H9 (cell line): ENCODE data around the gene KANK2. TPM values are rescaled to one million over a fixed set of nuclear protein-coding genes. Genes with fewer than 3 reads are reported as not detected.
"Not testable (repeated sequence)": the region's sequence is repeated elsewhere in the genome, so short reads cannot be mapped to it uniquely, and the experiment has no call there.

ENCODE experiments used
- DNase-seq: peaks from one replicate; pipeline ENCODE4 v3.0.0-alpha.2; 2017
- H2AFZ ChIP-seq: one replicate; pipeline ENCODE4 v1.6.1; 2013; ENCODE audit warnings: mild to moderate bottlenecking, low read length, control low read depth, moderate library complexity
- H2AK5ac ChIP-seq: 2 replicates; pipeline ENCODE4 v1.6.1; 2013; ENCODE audit warnings: low read length, control low read depth, mixed read lengths; ENCODE audit not compliant: insufficient read length
- H2BK120ac ChIP-seq: one replicate; pipeline ENCODE4 v1.6.1; 2013; ENCODE audit warnings: low read depth, mild to moderate bottlenecking, low read length, control low read depth, inconsistent platforms; ENCODE audit not compliant: poor library complexity, severe bottlenecking
- H2BK12ac ChIP-seq: 2 replicates; pipeline ENCODE4 v1.6.1; 2013; ENCODE audit warnings: low read length, control low read depth, mixed read lengths, low read depth; ENCODE audit not compliant: insufficient read length
- H2BK15ac ChIP-seq: 2 replicates; pipeline ENCODE4 v1.6.1; 2013; ENCODE audit warnings: low read depth, low read length, control low read depth
- H2BK20ac ChIP-seq: one replicate; pipeline ENCODE4 v1.6.1; 2013; ENCODE audit warnings: low read depth, mild to moderate bottlenecking, low read length, control low read depth, inconsistent platforms; ENCODE audit not compliant: poor library complexity, severe bottlenecking
- H2BK5ac ChIP-seq: 2 replicates; pipeline ENCODE4 v1.6.1; 2013; ENCODE audit warnings: low read length, control low read depth, mixed read lengths; ENCODE audit not compliant: insufficient read length
- H3K14ac ChIP-seq: 2 replicates; pipeline ENCODE4 v1.6.1; 2013; ENCODE audit warnings: low read length, control low read depth; ENCODE audit not compliant: insufficient read depth
- H3K18ac ChIP-seq: 2 replicates; pipeline ENCODE4 v1.6.1; 2013; ENCODE audit warnings: low read depth, mild to moderate bottlenecking, mixed read lengths, low read length, control low read depth; ENCODE audit not compliant: insufficient read length
- H3K23ac ChIP-seq: 2 replicates; pipeline ENCODE4 v1.6.1; 2013; ENCODE audit warnings: low read length, control low read depth, mixed read lengths, low read depth; ENCODE audit not compliant: insufficient read length
- H3K23me2 ChIP-seq: 2 replicates; pipeline ENCODE4 v1.6.1; 2013; ENCODE audit warnings: low read depth, mild to moderate bottlenecking, mixed read lengths, low read length, control low read depth; ENCODE audit not compliant: insufficient read length, poor library complexity, severe bottlenecking
- H3K27ac ChIP-seq: 2 replicates; pipeline ENCODE4 v1.5.1; 2013; ENCODE audit warnings: low read length, control low read depth, mixed read lengths, low read depth; ENCODE audit not compliant: insufficient read length
- H3K27me3 ChIP-seq: 2 replicates; pipeline ENCODE4 v1.6.1; 2013; ENCODE audit warnings: low read length, control low read depth, inconsistent platforms; ENCODE audit not compliant: insufficient read depth
- H3K4ac ChIP-seq: 2 replicates; pipeline ENCODE4 v1.6.1; 2013; ENCODE audit warnings: low read depth, mild to moderate bottlenecking, control low read depth, inconsistent platforms, low read length, moderate library complexity
- H3K4me1 ChIP-seq: 2 replicates; pipeline ENCODE4 v1.6.1; 2013; ENCODE audit warnings: low read length, control low read depth, inconsistent platforms; ENCODE audit not compliant: insufficient read depth
- H3K4me2 ChIP-seq: 2 replicates; pipeline ENCODE4 v1.6.1; 2013; ENCODE audit warnings: low read length, control low read depth, mixed read lengths; ENCODE audit not compliant: insufficient read length, insufficient read depth
- H3K56ac ChIP-seq: 2 replicates; pipeline ENCODE4 v1.6.1; 2013; ENCODE audit warnings: low read depth, mild to moderate bottlenecking, mixed read lengths, low read length, control low read depth; ENCODE audit not compliant: insufficient read length
- H3K79me1 ChIP-seq: 2 replicates; pipeline ENCODE4 v1.6.1; 2013; ENCODE audit warnings: low read depth, mild to moderate bottlenecking, moderate library complexity, low read length, control low read depth, inconsistent platforms; ENCODE audit not compliant: insufficient read depth, poor library complexity, severe bottlenecking
- H3K79me2 ChIP-seq: 2 replicates; pipeline ENCODE4 v1.6.1; 2013; ENCODE audit warnings: low read length, control low read depth, inconsistent platforms; ENCODE audit not compliant: insufficient read depth
- H3K9ac ChIP-seq: 2 replicates; pipeline ENCODE4 v1.6.1; 2013; ENCODE audit warnings: low read length, control low read depth, mixed read lengths; ENCODE audit not compliant: insufficient read length; ENCODE audit errors: extremely low read depth
- H3K9me3 ChIP-seq: one replicate; pipeline ENCODE4 v1.6.1; 2013; ENCODE audit warnings: low read depth, low read length, inconsistent platforms; ENCODE audit not compliant: control insufficient read depth
- H3T11ph ChIP-seq: one replicate; pipeline ENCODE4 v1.6.1; 2013; ENCODE audit warnings: mild to moderate bottlenecking, low read length, control low read depth, inconsistent platforms
- H4K20me1 ChIP-seq: one replicate; pipeline ENCODE4 v1.6.1; 2013; ENCODE audit not compliant: control insufficient read depth, insufficient read length, insufficient read depth
- H4K5ac ChIP-seq: 2 replicates; pipeline ENCODE4 v1.6.1; 2013; ENCODE audit warnings: low read depth, mild to moderate bottlenecking, mixed read lengths, low read length, control low read depth; ENCODE audit not compliant: insufficient read length
- H4K8ac ChIP-seq: replicated peaks from 2 replicates; pipeline ENCODE4 v1.6.1; 2013; ENCODE audit warnings: low read length, control low read depth, mixed read lengths, low read depth; ENCODE audit not compliant: insufficient read length
- H4K91ac ChIP-seq: 2 replicates; pipeline ENCODE4 v1.6.1; 2013; ENCODE audit warnings: low read depth, mild to moderate bottlenecking, moderate library complexity, mixed read lengths, low read length, control low read depth; ENCODE audit not compliant: insufficient read length
- H3K27ac Mint-ChIP-seq, 3 experiments: 2 replicates in 2 of 3; 3 replicates in 1 of 3; pipeline ENCODE4 v1.8.0; 2020 to 2021; ENCODE audit warnings: mixed read lengths in 3 of 3, mild to moderate bottlenecking in 1 of 3, moderate library complexity in 1 of 3
- H3K27me3 Mint-ChIP-seq: 2 replicates; pipeline ENCODE4 v1.8.0; 2021; ENCODE audit warnings: low read depth, mild to moderate bottlenecking, moderate library complexity, mixed read lengths
- H3K36me3 Mint-ChIP-seq, 3 experiments: 2 replicates in 2 of 3; 3 replicates in 1 of 3; pipeline ENCODE4 v1.8.0; 2020 to 2021; ENCODE audit warnings: low read depth in 3 of 3, mixed read lengths in 3 of 3; ENCODE audit not compliant: insufficient read depth in 1 of 3
- H3K4me1 Mint-ChIP-seq, 2 experiments: 2 replicates each; pipeline ENCODE4 v1.8.0; 2020; ENCODE audit warnings: mixed read lengths in 2 of 2
- H3K4me3 Mint-ChIP-seq, 2 experiments: 2 replicates in 1 of 2; 3 replicates in 1 of 2; pipeline ENCODE4 v1.8.0; 2020 to 2021; ENCODE audit warnings: mild to moderate bottlenecking in 2 of 2, mixed read lengths in 2 of 2, moderate library complexity in 1 of 2
- H3K9me3 Mint-ChIP-seq, 2 experiments: 2 replicates in 1 of 2; 3 replicates in 1 of 2; pipeline ENCODE4 v1.8.0; 2020; ENCODE audit warnings: mild to moderate bottlenecking in 2 of 2, mixed read lengths in 2 of 2, moderate library complexity in 1 of 2
- WGBS: extraction: QIAGEN DNeasy Blood & Tissue Kit; methylation state at CpG from one replicate; pipeline ENCODE4 v1.1.7; 2013; ENCODE audit warnings: missing lambda C conversion rate, low lambda C conversion rate, mixed read lengths; ENCODE audit not compliant: insufficient read length; ENCODE audit errors: extremely low coverage; 5-methylcytosine and 5-hydroxymethylcytosine counted together
- total RNA-seq: library from RNA; stranded (reverse); gene quantifications from 2 replicates; pipeline ENCODE4 v1.2.1, GENCODE V29; 2021
- TF ChIP-seq, protein P1 (sequence below): fragments of 200-600 bp; sonication (generic); conservative IDR thresholded peaks from 3 replicates; pipeline ENCODE4 v1.8.0; 2021; ENCODE audit warnings: antibody characterized with exemption, mild to moderate bottlenecking

The KANK2 gene
- total RNA-seq, 1 experiment from 2014 or later = 42.0 TPM

DNA sequence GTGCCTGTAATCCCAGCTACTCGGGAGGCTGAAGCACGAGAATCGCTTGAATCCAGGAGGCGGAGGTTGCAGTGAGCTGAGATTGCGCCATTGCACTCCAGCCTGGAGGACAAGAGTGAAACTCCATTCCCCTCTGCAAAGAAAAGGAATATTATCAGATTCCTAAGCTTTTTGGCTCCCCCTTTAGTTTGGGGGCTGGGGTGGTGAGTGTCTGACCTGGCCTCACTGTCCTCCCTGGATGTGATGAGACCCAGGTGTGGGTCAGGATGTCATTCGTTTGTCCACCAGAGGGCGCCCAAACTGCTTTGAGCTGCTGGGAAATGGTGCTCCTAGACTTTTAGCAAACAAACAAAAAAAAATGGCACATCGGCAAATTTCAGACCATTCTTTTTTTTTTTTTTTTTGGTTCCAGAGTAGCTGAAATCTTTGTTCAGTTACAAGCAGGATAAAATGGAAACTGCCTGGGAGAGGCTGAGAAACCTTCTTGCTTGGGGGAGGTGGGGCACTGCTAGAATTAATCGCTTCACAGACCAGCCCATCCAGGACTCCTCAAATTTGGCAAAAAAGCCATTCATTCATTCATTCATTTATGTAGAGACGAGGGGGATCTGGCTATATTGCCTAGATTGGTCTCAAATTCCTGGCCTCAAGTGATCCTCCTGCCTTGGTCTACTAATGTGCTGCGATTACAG lies 71.2 kb downstream of the KANK2 start:
- H3K18ac ChIP-seq = no peak overlapping the region
- Mint-ChIP-seq H3K36me3 (peaks cover 48 to 88% (median 73%) of the 10 kb centered on the region in 3 experiments), H3K9me3 (no peaks in the 10 kb centered on the region), H3K4me1 (no peaks in the 10 kb centered on the region), H3K27ac (peak overlapping the region in 2 of 3 experiments; percentile 66 to 70; a peak in 2 of 7 replicates), H3K4me3 (no peak overlapping the region), H3K27me3 (no peaks in the 10 kb centered on the region)
- no peak overlapping the region for H3K4me2 ChIP-seq
- no peak overlapping the region for H3K14ac ChIP-seq
- no peaks in the 10 kb centered on the region for H3K23me2 ChIP-seq
- no peak overlapping the region for H2BK12ac ChIP-seq
- peak; percentile 80 for DNase-seq
- no peak overlapping the region for H3K56ac ChIP-seq
- no peaks in the 10 kb centered on the region for H3K4me1 ChIP-seq
- no peak overlapping the region for H3K9ac ChIP-seq
- no peaks in the 10 kb centered on the region for H3K27me3 ChIP-seq
- no peaks in the 10 kb centered on the region for H3K79me2 ChIP-seq
- no peak overlapping the region for H3K27ac ChIP-seq
- TF ChIP-seq, protein P1, sequence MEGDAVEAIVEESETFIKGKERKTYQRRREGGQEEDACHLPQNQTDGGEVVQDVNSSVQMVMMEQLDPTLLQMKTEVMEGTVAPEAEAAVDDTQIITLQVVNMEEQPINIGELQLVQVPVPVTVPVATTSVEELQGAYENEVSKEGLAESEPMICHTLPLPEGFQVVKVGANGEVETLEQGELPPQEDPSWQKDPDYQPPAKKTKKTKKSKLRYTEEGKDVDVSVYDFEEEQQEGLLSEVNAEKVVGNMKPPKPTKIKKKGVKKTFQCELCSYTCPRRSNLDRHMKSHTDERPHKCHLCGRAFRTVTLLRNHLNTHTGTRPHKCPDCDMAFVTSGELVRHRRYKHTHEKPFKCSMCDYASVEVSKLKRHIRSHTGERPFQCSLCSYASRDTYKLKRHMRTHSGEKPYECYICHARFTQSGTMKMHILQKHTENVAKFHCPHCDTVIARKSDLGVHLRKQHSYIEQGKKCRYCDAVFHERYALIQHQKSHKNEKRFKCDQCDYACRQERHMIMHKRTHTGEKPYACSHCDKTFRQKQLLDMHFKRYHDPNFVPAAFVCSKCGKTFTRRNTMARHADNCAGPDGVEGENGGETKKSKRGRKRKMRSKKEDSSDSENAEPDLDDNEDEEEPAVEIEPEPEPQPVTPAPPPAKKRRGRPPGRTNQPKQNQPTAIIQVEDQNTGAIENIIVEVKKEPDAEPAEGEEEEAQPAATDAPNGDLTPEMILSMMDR = peak; percentile 89
- H2BK120ac ChIP-seq = no peak overlapping the region
- no peak overlapping the region for H4K91ac ChIP-seq
- H3K23ac ChIP-seq = no peak overlapping the region
- H3K79me1 ChIP-seq = peaks cover 3% of the 10 kb centered on the region
- H3K9me3 ChIP-seq = no peaks in the 10 kb centered on the region
- H2BK20ac ChIP-seq = no peak overlapping the region
- peak overlapping the region; percentile 64 for H4K5ac ChIP-seq
- H4K8ac ChIP-seq = no peak overlapping the region
- no peak overlapping the region for H3K4ac ChIP-seq
- no peak overlapping the region for H2AK5ac ChIP-seq
- peaks cover 4% of the 10 kb centered on the region for H4K20me1 ChIP-seq
- no peak overlapping the region for H2AFZ ChIP-seq
- no peak overlapping the region for H3T11ph ChIP-seq
- no peak overlapping the region for H2BK5ac ChIP-seq
- WGBS = no CpG with 5 or more reads among the region's 11 CpGs
- no peak overlapping the region for H2BK15ac ChIP-seq

DNA sequence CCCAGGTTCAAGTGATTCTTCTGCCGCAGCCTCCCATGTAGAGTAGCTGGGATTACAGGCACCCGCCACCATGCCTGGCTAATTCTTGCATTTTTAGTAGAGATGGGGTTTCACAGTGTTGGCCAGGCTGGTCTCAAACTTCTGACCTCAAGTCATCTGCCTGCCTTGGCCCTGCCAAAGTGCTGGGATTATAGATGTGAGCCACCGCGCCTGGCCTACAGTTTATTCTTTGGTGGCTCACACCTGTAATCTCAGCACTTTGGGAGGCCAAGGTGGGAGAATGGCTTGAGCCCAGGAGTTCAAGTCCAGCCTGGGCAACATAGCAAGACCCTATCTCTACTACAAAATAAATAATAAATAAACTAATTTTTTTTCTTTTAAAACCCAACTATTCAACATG lies 73.2 kb downstream of the KANK2 start:
- not testable (repeated sequence) for H3K4me2 ChIP-seq, H3K18ac ChIP-seq, H4K5ac ChIP-seq, H3K9me3 ChIP-seq, H2BK12ac ChIP-seq, H2BK15ac ChIP-seq, H2BK120ac ChIP-seq, H3K4me3 Mint-ChIP-seq, H3K23ac ChIP-seq, H2BK5ac ChIP-seq, H4K8ac ChIP-seq, H3K27ac Mint-ChIP-seq, H2AK5ac ChIP-seq, H2AFZ ChIP-seq, H3K27me3 Mint-ChIP-seq, H4K91ac ChIP-seq, H3K79me1 ChIP-seq, H3K4me1 Mint-ChIP-seq, H3K4me1 ChIP-seq, H3K79me2 ChIP-seq, H3K4ac ChIP-seq, H4K20me1 ChIP-seq, DNase-seq, H2BK20ac ChIP-seq, H3T11ph ChIP-seq, H3K9me3 Mint-ChIP-seq, H3K14ac ChIP-seq, H3K27ac ChIP-seq, H3K23me2 ChIP-seq, H3K56ac ChIP-seq, H3K9ac ChIP-seq, H3K27me3 ChIP-seq
- peaks cover 48 to 88% (median 73%) of the 10 kb centered on the region in 3 experiments; a peak in 6 of 7 replicates for H3K36me3 Mint-ChIP-seq
- no CpG with 5 or more reads among the region's 4 CpGs for WGBS
